Kasumi-1 (cell line): ENCODE measurements around the gene ODF2.
A peak's percentile ranks its signal among the peaks of the same experiment; 100 is the strongest.

Experiments used
- DNase-seq, 2 experiments: peaks; one replicate each; lab custom pipeline; 2025; lab: John Stamatoyannopoulos, UW

The ODF2 gene

DNA sequence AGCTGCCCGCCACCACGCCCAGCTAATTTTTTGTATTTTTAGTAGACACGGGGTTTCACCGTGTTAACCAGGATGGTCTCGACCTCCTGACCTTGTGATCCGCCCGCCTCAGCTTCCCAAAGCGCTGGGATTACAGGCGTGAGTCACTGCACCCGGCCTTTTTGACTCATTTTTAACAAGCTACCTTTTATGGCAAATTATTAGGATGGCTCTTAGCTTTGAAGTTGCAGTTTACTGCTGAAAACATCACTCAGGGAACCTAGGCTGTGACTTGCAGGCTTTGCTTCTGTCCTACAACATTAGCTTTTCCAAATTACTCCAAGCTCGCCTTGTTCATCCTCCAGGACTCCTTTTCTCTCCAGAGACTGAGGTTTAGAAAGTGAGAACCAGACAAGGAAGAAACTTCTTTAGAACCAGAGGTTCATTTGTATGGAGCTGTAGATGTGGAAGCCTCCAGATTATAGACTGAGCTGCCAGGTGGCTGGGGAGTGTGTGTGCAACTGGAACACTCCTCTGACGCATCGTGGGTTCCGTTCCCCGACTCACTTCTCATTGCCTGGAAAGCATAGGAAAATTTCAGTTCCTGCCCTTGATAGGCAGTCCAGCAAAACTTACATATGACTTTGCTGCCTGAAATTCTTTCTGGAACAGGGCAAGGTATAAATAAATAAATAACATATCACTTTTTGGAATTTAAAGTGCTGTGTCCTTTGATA is 72.8 kb downstream of the ODF2 start:
- DNase-seq: no peak

DNA sequence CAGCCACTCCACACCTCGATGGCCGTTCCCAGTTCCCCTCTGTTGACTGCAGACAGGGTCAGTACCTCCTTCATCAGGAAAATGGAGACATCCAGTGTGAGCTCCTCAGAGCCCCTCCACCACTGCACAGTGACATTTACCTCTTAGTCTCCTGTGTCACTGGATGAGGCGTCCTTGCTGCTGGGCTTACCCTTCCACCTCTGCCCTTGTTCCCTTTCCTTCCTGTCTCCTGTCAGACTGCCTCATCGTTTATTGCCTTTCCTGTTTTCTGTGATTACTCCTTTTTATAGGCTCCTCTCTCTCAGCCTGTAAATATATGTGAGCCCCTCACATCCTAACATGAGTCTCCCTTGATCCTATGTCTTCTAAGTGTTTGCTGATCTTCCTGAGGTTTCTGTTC is 73.4 kb downstream of the ODF2 start:
- no peak for DNase-seq

DNA sequence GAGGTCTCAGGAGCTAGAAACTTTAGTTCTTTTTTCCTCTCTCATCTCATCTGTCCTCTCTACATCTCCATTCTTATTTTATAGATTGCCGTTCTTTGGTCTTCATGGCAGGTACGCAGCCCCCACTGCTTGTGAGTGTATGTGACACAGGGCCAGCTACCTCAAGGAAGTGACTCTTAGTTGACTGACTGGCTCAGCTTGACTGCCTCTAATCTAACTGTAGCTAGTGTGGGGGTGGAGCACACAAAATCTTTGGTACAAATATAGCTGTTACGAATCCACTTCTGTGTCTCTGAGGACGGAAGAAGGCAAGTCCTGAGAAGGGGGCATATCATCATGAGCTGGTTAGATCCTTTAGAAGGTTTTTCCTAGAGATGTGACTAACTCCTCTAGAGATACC is 76.8 kb downstream of the ODF2 start:
- no peak for DNase-seq

DNA sequence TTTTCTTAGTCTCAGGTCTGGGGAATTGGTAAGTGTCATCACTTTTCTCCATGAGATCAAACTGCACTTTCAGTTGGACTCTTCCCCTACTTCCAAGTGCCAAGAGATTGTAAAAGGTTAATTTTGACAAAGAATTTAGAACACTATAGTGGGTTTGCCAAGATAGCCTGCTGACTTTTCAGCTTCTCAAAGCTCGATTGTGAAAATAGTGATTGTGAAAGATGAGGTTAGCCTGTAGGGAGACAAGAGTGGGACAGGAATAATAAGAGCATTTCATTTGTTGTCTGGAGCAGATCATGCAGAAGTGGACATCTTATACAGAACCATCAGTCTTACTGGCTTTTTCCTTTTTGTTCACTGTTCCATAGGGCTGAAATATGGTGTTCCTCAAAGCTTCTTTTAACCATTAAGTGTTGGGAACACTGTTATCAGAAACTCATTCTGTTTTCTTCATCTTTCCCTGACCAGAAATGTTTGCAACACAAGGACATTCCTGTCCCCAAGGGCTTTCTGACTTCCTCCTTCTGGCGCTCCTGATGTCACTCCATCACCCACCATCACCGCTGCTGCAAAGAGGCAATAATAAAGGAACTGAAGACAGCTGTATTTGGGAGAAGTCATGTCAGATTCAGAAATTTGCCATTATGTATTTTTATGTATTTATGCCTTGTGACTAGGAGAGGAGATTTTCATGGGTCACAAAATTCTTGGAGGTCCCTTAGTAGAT is 85.0 kb downstream of the ODF2 start:
- peak; percentile 28 to 39 for DNase-seq

DNA sequence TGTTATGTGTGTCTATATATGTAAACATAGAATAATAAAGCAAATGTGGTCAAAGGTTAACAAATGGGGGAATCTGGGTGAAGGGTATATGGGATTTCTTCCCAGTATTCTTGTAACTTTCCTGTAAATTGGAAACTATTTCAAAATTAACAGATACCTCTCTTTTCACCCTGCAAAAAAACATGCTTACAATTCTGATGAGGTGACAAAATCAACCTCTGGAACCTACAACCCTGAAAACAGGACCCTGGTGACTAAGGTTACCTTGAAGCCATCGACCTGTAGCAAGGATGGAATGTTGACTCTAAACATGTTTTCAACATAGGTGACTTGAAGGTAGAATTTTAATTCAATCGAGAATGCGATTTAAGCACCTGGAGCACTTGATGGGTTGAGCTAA is 90.7 kb downstream of the ODF2 start:
- DNase-seq: no peak

DNA sequence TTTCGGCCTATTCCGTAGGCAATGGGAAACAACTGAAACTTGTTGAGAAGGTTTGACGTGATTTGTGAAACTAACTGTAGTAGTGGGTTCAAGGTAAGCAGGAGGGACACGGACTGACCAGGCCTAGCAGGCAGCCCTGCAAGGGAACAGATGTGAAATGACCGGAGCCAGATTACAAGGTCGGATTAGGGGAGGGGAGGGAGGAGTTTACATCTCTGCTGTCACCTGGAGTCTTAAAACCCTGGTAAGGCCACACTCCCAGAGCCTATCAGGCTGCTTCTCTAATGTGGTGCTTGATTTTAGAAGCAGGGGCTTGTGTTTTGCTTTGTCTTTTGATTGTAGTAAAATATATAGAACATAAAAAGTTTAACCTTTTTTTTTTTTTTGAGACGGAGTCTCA is 93.1 kb downstream of the ODF2 start:
- no peak for DNase-seq

DNA sequence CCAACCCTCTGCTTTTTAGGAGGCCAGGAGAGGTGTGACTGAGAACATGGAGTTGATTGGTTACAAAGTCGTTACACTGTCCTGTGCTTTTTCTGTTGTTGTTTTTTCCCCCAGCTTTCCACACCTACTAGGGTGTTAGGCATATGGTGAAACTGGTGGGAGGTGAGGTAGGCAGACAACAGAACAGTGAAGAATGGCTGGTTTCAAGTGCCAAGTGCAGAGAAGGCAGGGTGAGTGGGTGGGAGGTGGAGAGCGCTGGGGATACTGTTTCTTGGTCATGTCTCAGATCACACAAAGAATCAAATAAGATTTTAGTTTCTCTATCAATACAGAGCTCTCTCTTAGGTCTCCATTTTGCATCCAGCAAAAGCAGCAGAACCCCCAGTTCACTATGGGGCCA is 94.4 kb downstream of the ODF2 start:
- DNase-seq: no peak
